Astrocyte (in vitro differentiated cells and primary cell): ENCODE data around the gene RAB19.

Source experiments
- CTCF ChIP-seq: IDR thresholded peaks from 2 replicates; pipeline ENCODE4 v1.5.1; 2011; ENCODE audit warnings: low read depth, mild to moderate bottlenecking, inconsistent platforms, low read length, moderate library complexity; ENCODE audit not compliant: insufficient read depth
- EZH2 ChIP-seq: IDR thresholded peaks from 2 replicates; pipeline ENCODE4 v1.6.1; 2012; ENCODE audit warnings: mild to moderate bottlenecking, low read length, inconsistent platforms; ENCODE audit not compliant: insufficient read depth

- TF ChIP-seq CTCF: no peak
- no peak for TF ChIP-seq EZH2
Observed at GRCh38 chr7:140358024-140358411, 45.8 kb upstream of the RAB19 start.
